ENCODE measurements around the gene HPCAL4.

DNA sequence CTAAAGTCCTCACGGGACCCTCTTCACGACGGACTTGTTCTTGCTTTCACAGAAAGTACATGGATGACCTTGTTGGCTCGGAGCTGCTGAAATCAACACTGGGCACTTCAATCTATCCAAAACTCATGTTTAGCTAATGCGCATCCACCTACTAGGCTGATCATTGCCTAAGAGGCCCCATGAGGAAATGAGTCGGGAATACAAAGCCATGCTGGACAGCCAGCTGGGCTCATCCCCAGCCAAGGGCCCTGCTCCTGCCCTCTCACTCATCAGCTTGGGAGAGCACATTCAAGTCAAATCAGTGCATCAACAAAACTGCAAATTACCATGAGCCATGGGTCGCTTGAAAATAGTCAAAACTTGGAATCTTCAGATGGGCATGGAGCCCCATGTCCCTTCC is 36.9 kb downstream of the HPCAL4 start:
- TF ChIP-seq CTCF (IDR thresholded peaks at IDR 0.05) (no peak), POLR2AphosphoS5 (IDR thresholded peaks at IDR 0.05) (no peak), POLR2A (IDR thresholded peaks at IDR 0.05) (no peak), EP300 (IDR thresholded peaks at IDR 0.05) (no peak)

Measured in sigmoid colon (tissue), 4 donors.